GM18868 (cell line): ENCODE data around the gene PIEZO2.

Source experiments
- ATAC-seq: cut with Tn5 transposase; IDR thresholded peaks from one replicate; pipeline ENCODE4 v1.9.1; 2021; ENCODE audit warnings: mild to moderate bottlenecking, moderate library complexity; ENCODE audit not compliant: unreplicated experiment

The PIEZO2 gene

DNA sequence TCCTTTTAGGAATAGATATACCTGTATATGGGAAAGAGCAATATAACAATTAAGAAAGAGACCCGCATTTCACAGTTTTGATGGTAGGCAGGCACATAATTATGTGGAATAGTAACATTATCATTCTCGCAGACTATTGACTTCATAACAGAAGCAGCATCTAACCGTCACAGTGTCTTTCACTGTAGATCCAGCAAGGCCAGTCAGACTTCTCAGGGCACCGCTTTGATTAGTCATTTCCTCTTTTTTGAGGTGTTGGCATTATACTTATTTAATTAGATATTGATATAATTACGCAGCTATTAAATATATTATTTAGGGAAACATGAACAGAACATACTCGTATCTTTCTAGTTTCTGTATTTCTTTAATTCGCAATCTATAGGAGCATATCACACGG lies 447.2 kb downstream of the PIEZO2 start:
- no peak for ATAC-seq

DNA sequence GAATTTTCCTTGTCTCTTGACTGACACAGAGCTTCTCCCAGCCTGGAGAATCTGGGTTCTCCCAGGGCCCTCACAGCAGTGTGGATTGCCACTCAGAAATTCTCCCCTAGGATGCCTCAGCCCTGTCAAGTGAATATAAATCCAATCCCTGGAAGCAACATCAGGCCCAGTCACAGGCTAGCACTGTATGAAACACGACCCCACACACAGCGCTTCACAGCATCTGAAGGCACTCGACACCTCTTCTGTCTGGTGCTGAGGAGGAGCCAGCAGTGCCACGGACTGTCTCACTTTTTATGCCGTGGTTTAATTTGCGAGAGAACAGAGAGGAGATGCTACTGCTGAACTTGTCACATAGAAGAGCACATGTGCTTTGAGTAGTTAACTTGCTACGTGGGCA lies 459.0 kb downstream of the PIEZO2 start:
- ATAC-seq: no peak

DNA sequence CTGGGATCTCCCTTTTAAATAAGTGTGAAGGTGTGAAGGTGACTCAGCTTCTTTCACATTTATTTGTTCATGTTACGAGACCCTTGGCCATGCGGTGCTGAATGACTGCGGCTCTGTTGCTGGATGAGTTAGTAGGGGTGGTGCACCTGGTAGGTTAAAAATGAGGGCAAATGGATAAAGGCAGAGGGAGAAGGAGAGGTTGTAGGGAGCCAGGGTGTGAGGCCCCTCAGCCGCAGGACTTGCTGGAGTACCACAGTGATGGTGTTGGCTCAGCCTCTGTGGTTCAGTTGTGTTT lies 459.4 kb downstream of the PIEZO2 start:
- no peak for ATAC-seq

- ATAC-seq: no peak
Measured at GRCh38 chr18:10689236-10690034, 459.9 kb downstream of the PIEZO2 start.

DNA sequence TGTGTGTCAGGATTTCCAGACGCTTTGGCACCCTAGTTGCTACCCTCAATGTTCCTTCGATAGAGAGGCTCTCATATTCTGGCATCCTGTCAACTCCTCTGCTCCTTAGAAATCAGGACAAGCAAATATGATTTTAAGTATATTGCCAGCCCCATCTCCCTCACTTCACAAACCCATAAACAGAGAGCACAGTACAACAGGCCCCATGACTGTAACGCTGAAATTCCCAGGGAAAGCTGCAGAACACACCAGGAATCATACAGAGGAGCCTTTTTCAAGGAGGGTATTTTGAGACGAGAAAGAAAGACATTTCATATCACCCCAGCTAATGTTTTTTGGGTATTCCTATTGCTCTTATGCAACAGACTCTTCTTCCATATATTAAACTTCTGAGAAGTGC lies 460.6 kb downstream of the PIEZO2 start:
- ATAC-seq: no peak

GRCh38 chr18:10687161-10687925 lies 462.0 kb downstream of the PIEZO2 start:
- ATAC-seq: no peak

- ATAC-seq: no peak
Measured at GRCh38 chr18:10686308-10686707, 463.1 kb downstream of the PIEZO2 start.

DNA sequence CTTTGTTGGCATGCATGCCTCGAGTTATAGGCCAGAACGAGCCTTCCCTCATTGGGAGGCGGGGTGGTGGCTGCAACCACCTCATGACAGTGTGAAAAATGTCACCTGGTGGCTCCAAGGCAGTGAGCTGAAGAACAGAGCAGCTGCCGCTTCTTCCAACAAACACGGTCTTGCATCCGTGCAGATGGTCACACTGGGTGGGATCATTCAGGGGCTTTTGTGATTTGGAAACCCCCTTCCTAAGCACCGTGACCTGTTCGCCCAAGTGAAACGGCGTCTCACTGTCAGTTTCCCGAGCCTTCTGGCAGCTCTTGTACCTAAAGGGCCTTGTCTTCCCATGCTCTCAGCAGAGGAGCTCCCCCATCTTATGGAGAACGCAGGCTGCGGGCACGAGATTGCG lies 463.9 kb downstream of the PIEZO2 start:
- peak; percentile 94 for ATAC-seq

- no peak for ATAC-seq
Measured at GRCh38 chr18:10682368-10682714, 467.0 kb downstream of the PIEZO2 start.

DNA sequence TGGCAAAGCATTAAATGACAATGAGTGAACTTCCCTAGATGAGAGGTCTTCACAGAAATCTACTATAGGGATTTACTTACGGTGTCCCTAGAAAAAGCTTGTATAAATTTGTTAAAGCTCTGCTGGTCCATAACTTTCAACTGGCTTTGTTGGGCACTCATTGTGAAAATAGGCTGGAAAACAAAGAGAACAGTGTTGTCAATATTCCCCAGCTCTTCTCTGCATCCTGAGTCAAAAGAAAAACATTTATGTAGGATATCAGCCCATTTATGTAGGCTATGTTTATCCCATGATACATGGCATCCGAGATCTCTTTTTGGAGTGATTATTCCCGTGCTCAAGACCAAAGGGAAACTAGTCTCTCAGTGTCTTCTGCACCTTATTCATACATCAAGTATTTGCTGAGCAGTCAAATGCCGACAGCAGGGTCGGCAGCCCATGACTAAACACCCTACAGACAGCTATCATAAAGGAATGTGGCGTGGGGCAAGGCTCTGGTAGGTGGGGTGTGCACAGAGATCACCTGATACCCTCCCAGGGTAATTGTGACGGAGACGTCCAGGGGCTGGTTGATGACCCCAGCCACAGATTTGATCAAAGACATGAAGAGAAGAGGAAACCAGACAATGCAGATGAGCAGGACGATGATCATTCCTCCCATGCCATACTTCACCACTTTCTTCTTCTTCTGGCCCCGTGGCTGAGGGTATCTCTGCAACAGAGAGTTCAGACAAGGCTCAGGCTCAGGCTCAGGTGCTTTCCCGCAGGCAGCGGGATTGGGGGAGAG lies 467.6 kb downstream of the PIEZO2 start:
- ATAC-seq: no peak

GRCh38 chr18:10680271-10680596 lies 469.1 kb downstream of the PIEZO2 start:
- ATAC-seq: no peak

DNA sequence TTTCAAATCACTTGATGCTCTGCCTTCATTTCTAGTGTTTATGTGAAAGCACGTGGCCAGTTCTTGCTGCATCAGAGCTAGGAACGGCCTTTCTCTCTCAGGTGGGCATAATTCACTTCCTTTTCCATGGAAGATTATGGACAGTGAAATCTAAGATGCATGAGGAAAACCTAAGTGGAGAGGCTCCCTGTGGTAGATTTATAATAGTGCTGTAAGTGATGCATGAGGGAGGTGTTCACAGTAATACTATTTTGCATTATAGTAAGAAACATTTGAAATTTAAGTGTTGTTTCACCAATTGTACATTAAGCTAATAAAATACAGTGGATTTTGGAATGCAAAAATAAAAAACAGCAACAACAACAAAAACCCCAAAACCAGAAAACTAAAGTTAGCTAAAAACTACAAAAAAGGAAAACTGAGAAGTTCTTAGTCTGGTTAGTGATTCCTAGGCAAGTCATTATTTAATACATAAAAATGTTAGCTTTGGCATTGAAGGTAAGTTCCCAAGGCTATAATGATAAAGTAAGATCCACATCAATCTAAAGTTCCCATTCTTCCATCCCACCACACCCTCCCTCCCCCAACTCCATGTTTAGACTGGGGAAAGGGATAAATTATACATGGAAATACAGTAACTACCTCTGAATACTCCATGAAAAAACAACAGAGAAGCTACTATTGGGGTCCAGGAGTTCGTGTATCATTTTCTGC lies 469.7 kb downstream of the PIEZO2 start:
- ATAC-seq: no peak

DNA sequence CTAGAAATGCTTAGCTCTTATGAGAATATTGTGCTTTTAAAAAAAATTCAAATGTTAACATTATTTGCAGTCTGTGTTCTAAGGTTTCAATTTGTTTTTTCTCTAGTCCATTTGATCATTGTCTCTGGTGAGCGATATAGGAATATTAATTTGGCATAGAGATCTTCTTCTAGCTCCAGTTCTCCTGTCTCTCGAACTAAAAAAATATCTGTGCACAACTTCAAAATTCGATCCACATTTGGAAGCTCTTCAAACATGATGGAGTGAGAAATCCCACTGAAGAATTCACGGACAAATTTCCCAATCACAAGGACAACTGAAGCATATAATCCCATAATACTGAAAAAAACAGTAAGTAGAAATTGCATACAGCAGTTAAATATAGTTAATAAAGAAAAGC lies 477.9 kb downstream of the PIEZO2 start:
- ATAC-seq: no peak

DNA sequence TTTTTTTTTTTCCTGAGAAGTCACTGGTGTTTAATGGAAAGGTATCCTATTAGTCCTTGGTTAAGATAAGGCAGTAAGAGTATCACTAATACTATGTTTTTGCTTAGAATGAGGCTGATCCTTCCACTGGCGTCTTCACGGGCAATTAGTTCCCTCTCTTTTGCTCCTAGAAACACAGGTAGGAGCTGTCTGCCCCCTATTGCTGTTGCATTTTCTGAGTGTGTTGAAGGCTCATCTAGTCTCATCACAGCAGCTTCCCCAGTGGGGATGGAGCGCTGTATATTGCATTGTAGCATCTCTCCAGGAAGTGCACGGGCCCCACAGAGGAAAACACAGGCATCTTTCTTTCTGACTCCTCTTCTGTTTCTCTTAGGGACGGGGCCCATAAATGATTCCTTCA lies 478.5 kb downstream of the PIEZO2 start:
- ATAC-seq: no peak

DNA sequence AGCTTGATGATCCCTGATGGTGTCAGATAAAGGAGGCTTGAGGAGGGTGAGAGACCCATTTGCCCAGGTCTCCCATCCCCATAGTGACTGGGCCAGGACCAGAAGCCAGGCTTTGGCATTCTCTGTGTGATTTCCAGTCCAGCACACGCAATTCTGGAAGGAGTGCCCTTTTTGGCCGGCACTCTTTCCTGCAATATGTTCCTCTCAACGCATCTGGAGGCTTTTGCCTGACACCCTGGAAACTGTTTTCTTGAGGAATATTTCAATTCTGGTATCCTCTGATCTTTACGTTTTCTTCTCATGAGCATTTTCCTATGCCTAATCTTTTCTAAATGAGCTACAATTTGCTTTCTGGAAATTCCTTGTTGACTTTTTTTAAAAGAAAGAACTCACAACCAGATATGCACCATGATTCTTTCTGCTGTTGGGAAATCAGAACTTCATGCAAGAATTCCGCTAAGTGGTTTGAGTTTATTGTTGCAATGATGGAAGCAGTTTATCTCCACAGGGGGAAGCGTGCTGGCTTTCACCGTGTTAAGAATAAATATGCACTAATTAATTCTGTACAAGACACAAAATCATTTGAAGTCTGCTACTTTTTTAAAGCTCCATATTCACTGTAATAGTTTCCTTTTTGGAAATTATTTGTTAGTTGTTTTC lies 479.8 kb downstream of the PIEZO2 start:
- ATAC-seq: no peak

DNA sequence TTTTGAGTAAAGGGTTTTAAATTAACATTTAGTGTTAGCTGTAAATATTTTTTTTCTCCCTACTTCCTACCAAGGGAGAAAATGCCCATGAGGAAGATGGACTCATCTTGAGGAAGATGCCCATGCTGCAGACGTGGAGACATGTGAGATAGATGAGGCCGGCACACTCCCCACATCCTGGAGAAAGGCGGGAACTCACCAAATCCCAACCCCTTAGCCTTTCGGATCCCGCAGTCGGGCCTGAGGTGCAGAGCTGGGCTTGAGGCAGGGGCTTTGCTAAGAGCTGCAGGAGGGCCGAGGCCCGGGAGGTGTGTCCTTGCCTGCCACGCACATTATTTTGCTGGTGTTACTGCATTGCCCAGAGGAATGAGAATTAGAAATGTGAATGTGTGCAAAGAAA lies 485.6 kb downstream of the PIEZO2 start:
- no peak for ATAC-seq

DNA sequence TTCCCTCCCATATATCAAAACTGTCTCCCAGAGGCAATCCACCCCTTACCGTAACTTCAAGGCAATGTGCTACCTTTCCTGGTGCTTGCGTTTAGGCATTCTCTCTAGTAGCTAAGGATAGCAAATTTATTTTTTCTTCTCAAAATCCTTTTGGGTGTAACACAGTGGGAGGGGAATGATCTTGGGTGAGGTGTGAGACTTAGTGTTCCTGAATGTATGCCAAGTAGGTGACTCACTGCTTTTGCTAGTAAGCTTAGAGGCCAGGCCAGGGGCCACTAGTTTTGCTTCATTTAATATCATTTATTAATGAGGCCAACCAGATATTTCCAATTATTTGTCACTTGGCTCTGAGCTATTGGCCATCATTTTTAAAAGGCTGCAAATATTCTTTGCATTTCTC lies 488.1 kb downstream of the PIEZO2 start:
- ATAC-seq: no peak

DNA sequence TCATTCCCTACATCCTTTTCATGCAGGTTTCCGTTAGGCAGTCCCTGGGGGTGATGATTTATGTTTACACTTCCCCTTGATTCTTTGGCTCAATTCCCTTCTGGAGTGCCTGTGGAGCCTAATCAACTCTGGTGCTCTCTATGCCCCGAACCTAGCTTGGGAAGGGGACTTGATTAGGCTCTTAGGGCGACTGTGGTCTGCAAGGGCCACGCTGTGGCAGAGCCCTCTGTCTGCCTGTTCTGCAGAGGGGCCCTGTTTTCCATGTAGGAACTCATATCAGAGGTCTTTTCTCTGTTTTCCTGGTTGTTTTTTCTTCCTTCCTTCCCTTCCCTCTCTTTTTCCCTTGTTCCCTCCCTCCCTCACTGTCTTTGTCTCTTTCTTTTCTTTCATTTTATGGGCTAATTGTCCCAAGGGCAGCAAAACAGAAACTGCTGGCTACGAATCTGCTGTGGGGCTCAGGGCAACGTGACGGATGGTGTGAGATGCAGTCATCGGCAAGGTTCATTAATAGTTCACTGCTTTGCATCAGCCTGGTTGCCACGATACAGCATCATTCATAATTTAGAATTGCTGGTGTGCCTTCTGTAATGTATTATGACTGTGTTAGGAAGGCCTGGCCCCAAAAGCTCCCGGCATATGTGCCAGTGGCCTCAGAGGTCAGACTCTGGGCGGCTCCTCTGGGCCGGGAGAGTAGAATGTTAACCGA lies 489.0 kb downstream of the PIEZO2 start:
- no peak for ATAC-seq

DNA sequence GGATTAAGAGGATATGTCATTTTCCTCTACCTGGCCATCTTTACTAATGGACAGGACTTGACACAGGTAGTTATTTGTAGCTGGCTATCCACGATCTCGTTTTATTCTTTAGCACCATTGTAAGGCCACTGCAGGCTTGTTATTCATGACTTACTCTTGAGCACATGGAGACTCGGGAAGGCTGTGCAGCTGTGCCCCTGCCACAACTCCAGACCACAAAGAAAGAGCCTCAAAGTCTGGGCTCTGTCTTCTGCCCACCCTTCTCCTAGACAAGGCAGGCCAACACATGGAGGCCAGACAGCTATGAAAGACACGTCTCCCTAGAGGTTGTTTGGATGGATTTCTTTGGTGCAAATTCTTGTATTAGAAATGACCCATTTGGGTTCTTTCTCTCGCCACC lies 489.8 kb downstream of the PIEZO2 start:
- no peak for ATAC-seq

GRCh38 chr18:10659000-10659399 lies 490.4 kb downstream of the PIEZO2 start:
- no peak for ATAC-seq
